GM11168 (cell line): ENCODE data around the gene PVALEF.

Experiments
- in situ Hi-C: fragments of 300-500 bp; cut with MboI; formaldehyde crosslinking; loops from one replicate; pipeline ENCODE4 v1.12.0; 2022; ENCODE audit warnings: low sequenced_read_pairs; ENCODE audit not compliant: unreplicated experiment

PVALEF gene

DNA sequence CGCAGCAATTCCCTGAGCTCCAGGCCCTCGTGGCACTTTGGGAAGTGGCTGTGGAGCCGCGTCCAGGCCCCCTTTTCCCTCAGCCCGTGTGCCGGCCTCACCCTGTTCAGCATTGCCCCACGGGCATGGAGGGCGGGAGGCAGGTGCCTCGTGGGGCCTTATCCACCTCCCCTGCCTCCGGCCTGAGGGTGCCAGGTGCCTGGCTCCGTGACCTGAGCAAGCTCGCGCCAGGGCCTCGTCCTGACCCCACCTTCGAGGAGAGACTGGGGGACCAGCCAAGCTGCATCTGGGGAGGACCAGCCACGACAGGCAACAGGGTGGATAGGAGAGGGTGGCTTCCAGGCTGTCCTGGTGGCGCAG lies 27.7 kb downstream of the PVALEF start:
- in situ Hi-C loops, result no loop called here

- in situ Hi-C loops, result no loop called here
Measured at GRCh38 chr17:81193470-81194224, 28.3 kb downstream of the PVALEF start.

GRCh38 chr17:81194225-81194760 lies 29.0 kb downstream of the PVALEF start:
- in situ Hi-C loops, result no loop called here

GRCh38 chr17:81194941-81195901 lies 29.9 kb downstream of the PVALEF start:
- in situ Hi-C loops, result no loop called here

DNA sequence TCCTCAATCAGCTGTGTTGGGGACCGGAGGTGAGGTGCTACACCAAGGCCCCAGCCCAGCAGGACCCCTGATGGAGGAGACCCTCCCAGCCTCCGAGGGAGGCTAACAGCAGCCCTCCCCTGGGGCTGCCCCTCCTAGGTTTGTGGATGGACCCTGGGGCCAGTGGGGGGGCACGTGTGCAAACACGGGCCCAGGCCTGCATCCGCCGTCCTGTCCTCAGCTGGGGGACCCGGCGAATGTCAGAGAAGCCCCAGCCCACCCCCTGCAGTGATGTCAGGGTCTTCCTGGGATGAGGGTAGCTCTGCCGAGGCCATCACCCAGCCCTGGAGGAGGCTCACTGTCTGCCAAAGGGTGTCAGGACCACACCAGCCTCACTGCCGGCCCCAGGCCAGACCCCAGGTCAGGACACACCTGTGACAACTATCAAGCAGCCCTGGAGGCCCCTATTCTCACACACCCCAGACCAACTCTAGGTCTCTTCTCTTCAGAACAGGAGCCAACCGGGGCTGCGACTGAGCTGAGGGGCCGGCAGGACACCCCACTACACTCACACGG lies 30.7 kb downstream of the PVALEF start:
- in situ Hi-C loops, result no loop called here

GRCh38 chr17:81196505-81197408 lies 31.4 kb downstream of the PVALEF start:
- in situ Hi-C loops, result no loop called here

GRCh38 chr17:81197409-81197795 lies 32.1 kb downstream of the PVALEF start:
- in situ Hi-C loops, result no loop called here

- in situ Hi-C loops, result no loop called here
Measured at GRCh38 chr17:81197831-81198490, 32.7 kb downstream of the PVALEF start.

DNA sequence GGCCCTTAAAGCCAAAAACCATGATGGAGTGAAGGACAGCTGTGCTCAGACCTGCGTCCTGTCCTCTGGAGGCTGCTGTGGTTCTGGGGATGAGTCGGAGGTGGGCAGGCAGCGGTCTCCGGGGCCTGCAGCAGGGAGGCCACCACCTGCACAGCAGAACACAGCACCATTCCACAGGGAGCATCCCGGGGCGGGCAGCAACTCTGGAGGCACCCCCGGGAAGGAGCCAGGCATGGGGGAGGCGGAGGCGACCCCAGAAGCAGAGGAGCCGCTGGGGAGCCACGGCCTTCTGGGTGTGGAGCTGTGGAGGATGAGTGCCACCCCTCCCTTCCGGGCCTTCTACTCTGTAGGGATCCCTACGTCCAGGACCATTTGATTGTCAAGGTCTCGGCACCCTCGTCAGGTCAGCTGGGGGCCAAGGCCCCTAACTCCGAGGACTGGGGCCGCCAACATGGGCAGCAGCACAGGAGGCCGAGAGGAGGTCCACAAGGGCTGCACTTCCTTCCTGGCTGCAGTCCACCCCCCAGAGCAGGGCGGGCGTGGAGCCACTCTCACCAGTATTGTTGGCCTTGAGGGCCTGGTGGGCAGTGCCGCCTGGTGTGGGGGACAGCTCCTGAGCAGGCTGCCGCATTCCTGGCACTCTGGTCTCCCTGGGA lies 33.6 kb downstream of the PVALEF start:
- in situ Hi-C loops, result no loop called here

GRCh38 chr17:81199482-81199830 lies 34.1 kb downstream of the PVALEF start:
- in situ Hi-C loops, result no loop called here

DNA sequence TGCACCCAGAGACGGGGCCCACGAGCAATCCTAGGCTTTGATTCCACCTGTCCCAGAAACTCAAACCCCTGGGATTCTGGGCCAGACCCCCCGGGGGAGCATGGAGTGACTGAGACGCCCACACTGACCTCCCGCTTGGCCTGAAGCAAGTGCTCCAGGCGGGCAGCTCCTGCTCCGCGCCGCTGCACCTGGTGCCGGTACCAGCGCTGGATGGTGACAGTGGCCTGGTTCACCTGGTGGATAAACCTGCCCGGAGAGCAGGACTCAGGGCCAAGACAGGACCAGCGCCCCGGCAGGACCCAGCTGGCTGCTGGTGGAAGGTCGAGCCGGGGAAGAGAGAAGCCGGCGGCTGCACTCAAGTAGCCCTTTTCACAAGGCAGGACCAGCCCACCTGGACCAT lies 34.9 kb downstream of the PVALEF start:
- in situ Hi-C loops, result no loop called here

DNA sequence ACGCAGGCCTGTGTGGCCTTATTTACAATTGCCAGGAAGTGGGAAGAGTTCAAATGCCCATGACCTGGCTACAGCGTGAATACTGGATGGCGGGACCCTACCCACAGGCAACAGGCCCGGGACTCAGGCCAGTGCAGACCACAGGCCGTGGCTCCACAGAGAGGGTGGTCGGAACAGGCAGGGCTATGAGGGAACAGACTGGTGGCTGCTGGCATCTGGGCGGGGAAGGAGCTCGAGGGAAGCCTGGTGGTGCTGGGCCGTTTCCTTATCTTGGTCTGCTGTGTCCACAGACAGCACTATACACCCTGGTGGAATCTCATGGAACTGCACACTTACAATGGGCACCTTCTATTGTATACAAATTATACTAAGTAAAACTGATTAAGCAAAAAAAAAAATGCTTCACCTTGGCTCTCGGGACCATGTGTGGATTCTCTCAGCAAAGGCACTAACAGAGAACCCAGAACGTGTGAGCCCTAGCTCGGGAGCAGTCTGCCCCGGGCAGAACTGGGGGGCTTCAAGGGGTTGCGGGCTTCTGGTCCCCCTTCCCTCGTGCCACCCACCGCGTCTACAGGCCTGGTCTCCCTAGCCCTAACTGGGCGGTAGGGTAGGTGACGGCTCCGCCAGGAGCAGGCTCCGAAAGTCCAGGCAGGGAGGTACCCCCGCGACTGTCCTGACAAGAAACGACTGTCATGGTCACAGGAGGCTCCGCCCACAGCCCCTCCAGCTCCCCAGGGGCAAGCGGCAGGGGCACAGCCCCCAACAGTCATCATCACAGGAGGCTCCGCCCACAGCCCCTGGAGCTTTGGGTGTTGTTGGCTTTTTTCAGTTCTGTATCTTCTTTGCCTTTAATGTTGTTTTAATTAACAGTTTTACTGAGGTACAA lies 35.6 kb downstream of the PVALEF start:
- in situ Hi-C loops, result no loop called here

DNA sequence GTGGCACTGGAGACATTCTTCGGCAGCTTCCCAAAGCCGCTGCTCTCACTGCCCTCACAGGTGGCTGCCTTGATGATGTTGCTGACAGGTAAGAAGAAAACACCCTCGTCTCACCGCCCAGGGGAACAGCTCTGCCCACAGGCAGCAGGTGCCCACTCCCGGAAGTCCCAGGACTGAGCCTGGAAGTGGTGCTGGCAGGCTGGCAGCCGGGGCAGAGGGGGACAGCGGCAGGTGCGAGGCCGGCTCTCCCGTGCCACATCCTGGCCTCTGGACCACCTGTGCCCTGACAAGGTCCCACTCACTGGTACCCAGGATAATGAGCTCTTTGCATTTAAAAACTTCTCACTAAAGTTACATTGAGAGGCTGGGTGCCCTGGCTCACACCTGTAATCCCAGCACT lies 37.0 kb downstream of the PVALEF start:
- in situ Hi-C loops, result no loop called here

DNA sequence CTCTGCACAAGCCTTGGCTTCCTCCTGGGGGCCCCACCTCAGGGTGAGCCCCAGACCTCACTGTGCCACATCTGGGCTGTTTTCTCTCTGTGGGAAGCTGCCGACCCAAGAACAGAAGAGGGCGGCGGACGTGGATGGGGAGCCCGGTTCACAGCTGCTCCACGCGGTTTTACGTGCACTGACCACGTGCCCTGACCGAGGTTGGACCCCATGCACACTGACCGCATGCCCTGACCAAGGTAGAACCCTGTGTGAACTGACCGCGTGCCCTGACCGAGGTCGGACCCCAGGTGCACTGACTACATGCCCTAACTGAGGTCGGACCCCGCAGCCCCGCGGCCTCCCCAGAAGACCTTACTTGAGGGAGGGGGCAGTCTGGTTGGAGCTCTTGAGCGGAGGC lies 37.8 kb downstream of the PVALEF start:
- in situ Hi-C loops, result no loop called here

GRCh38 chr17:81204578-81204977 lies 39.3 kb downstream of the PVALEF start:
- in situ Hi-C loops, result no loop called here

DNA sequence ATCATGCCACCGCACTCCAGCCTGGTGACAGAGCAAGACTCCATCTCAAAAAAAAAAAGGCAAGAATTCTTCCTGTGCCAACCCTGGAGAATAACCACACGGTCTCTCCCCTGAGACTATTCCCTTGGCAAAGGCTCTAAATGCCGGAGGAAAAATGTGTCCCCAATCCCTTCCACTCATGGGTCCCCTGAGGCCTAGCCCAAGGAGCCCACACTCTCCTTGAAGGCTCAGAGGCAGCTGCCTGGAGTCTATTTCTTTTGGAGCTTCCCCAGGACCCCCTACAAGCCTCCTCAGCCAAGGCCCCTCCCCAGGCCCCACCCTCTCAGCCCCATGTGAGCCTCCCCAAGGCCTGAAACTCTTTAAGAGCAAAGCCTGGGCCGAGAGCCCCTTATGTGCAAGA lies 40.9 kb downstream of the PVALEF start:
- in situ Hi-C loops, result no loop called here

GRCh38 chr17:81206657-81207056 lies 41.4 kb downstream of the PVALEF start:
- in situ Hi-C loops, result no loop called here
